Stimulated activated CD8-positive, alpha-beta memory T cell treated with anti-CD3 and anti-CD28 coated beads, Interleukin-7, amount 100 ng/mL, for 24 hours (primary cell): ENCODE data around the gene RAD50.
"Not testable (repeated sequence)": the region's sequence is repeated elsewhere in the genome, so short reads cannot be mapped to it uniquely, and the experiment has no call there.

ENCODE experiments used
- DNase-seq: peaks from one replicate; pipeline ENCODE4 v3.0.0-alpha.2; 2020; ENCODE audit warnings: low read depth

The RAD50 gene

GRCh38 chr5:132633587-132633986 is 76.8 kb downstream of the RAD50 start:
- DNase-seq = not testable (repeated sequence)

GRCh38 chr5:132635873-132636272 is 79.1 kb downstream of the RAD50 start:
- no peak for DNase-seq

GRCh38 chr5:132637241-132637640 is 80.5 kb downstream of the RAD50 start:
- DNase-seq = no peak

GRCh38 chr5:132639706-132640130 is 82.9 kb downstream of the RAD50 start:
- no peak for DNase-seq

- DNase-seq = no peak
Observed at GRCh38 chr5:132640613-132641012, 83.8 kb downstream of the RAD50 start.

- DNase-seq = no peak
Observed at GRCh38 chr5:132641241-132641723, 84.5 kb downstream of the RAD50 start.

- DNase-seq = no peak
Observed at GRCh38 chr5:132641841-132642240, 85.1 kb downstream of the RAD50 start.

- no peak for DNase-seq
Observed at GRCh38 chr5:132644177-132644576, 87.4 kb downstream of the RAD50 start.

GRCh38 chr5:132646583-132647266 is 89.9 kb downstream of the RAD50 start:
- no peak for DNase-seq

GRCh38 chr5:132647473-132647872 is 90.7 kb downstream of the RAD50 start:
- no peak for DNase-seq

GRCh38 chr5:132648355-132648754 is 91.6 kb downstream of the RAD50 start:
- DNase-seq = no peak

GRCh38 chr5:132651838-132652469 is 95.2 kb downstream of the RAD50 start:
- no peak for DNase-seq

- DNase-seq = no peak
Observed at GRCh38 chr5:132653716-132654115, 96.9 kb downstream of the RAD50 start.

- no peak for DNase-seq
Observed at GRCh38 chr5:132655821-132656773, 99.3 kb downstream of the RAD50 start.

GRCh38 chr5:132656774-132657355 is 100.1 kb downstream of the RAD50 start:
- DNase-seq = no peak

- no peak for DNase-seq
Observed at GRCh38 chr5:132657676-132658380, 101.1 kb downstream of the RAD50 start, which contains the start of gene IL13. Gene IL13, plus strand, starts transcription at chr5:132658173. Its CDS starts 14 bp downstream, at chr5:132658187.

- DNase-seq = no peak
Observed at GRCh38 chr5:132658381-132659302, 101.9 kb downstream of the RAD50 start.

GRCh38 chr5:132659598-132660493 is 103.1 kb downstream of the RAD50 start:
- no peak for DNase-seq
